ENCODE results near the gene OR2T3.
"Not testable (repeated sequence)": the region's sequence is repeated elsewhere in the genome, so short reads cannot be mapped to it uniquely, and the experiment has no call there.

The OR2T3 gene

GRCh38 chr1:248488289-248488688 is 15.1 kb downstream of the OR2T3 start, which contains the start of gene OR2T5:
OR2T5 (plus strand) TSS chr1:248488589; CDS start chr1:248488589, 0 bp downstream.
- not testable (repeated sequence) for H3K79me1 ChIP-seq (ENCODE audit: low read length); H3K4ac ChIP-seq (ENCODE audit: low read depth, low read length); H3K36me3 ChIP-seq (ENCODE audit: control insufficient read depth in 1 of 2, insufficient read depth in 2 of 2, low read length in 2 of 2); H3K4me1 ChIP-seq (ENCODE audit: control insufficient read depth in 1 of 2, insufficient read depth in 2 of 2, low read length in 2 of 2); H2BK12ac ChIP-seq (ENCODE audit: low read length); H4K91ac ChIP-seq (ENCODE audit: low read depth, low read length); H3K18ac ChIP-seq (ENCODE audit: low read length); H3K9me3 ChIP-seq (ENCODE audit: insufficient read depth, low read depth, low read length); H3K27ac ChIP-seq (ENCODE audit: low read depth, low read length); H2BK120ac ChIP-seq (ENCODE audit: insufficient read depth, low read length, poor library complexity); H3K27me3 ChIP-seq (ENCODE audit: insufficient read depth, low read length); H4K8ac ChIP-seq (ENCODE audit: low read depth, low read length); H4K12ac ChIP-seq (ENCODE audit: low read depth, low read length); H3K4me2 ChIP-seq (ENCODE audit: low read length); H2AFZ ChIP-seq (ENCODE audit: insufficient read depth, low read length, poor library complexity); H2AK5ac ChIP-seq (ENCODE audit: low read length); H3K9ac ChIP-seq (ENCODE audit: low read length); H3K79me2 ChIP-seq (ENCODE audit: control insufficient read depth, insufficient read depth, low read length, poor library complexity); H2BK5ac ChIP-seq (ENCODE audit: low read depth, low read length, poor library complexity); DNase-seq; H3K23ac ChIP-seq (ENCODE audit: low read length); H3K4me3 ChIP-seq (ENCODE audit: low read depth, low read length); H3K14ac ChIP-seq (ENCODE audit: low read length)
- WGBS (ENCODE audit: extremely low coverage, insufficient coverage, insufficient read length): no CpG with 5 or more reads among the region's 6 CpGs

- not testable (repeated sequence) for H3K36me3 ChIP-seq (ENCODE audit: control insufficient read depth in 1 of 2, insufficient read depth in 2 of 2, low read length in 2 of 2); H2BK120ac ChIP-seq (ENCODE audit: insufficient read depth, low read length, poor library complexity); H3K79me1 ChIP-seq (ENCODE audit: low read length); H3K79me2 ChIP-seq (ENCODE audit: control insufficient read depth, insufficient read depth, low read length, poor library complexity); H3K27ac ChIP-seq (ENCODE audit: low read depth, low read length); H3K23ac ChIP-seq (ENCODE audit: low read length); H2AFZ ChIP-seq (ENCODE audit: insufficient read depth, low read length, poor library complexity); H3K27me3 ChIP-seq (ENCODE audit: insufficient read depth, low read length); H3K14ac ChIP-seq (ENCODE audit: low read length); H3K4me3 ChIP-seq (ENCODE audit: low read depth, low read length); H4K12ac ChIP-seq (ENCODE audit: low read depth, low read length); H3K4me2 ChIP-seq (ENCODE audit: low read length); H3K4me1 ChIP-seq (ENCODE audit: control insufficient read depth in 1 of 2, insufficient read depth in 2 of 2, low read length in 2 of 2); H4K8ac ChIP-seq (ENCODE audit: low read depth, low read length); H2AK5ac ChIP-seq (ENCODE audit: low read length); H4K91ac ChIP-seq (ENCODE audit: low read depth, low read length); H3K9ac ChIP-seq (ENCODE audit: low read length); H2BK12ac ChIP-seq (ENCODE audit: low read length); H3K18ac ChIP-seq (ENCODE audit: low read length); H2BK5ac ChIP-seq (ENCODE audit: low read depth, low read length, poor library complexity); DNase-seq; H3K9me3 ChIP-seq (ENCODE audit: insufficient read depth, low read depth, low read length); H3K4ac ChIP-seq (ENCODE audit: low read depth, low read length)
- WGBS (ENCODE audit: extremely low coverage, insufficient coverage, insufficient read length): no CpG with 5 or more reads among the region's 5 CpGs
Observed at GRCh38 chr1:248496661-248497060, 23.5 kb downstream of the OR2T3 start.

- no CpG with 5 or more reads among the region's 2 CpGs for WGBS (ENCODE audit: extremely low coverage, insufficient coverage, insufficient read length)
- H3K23ac ChIP-seq (ENCODE audit: low read length); H2AK5ac ChIP-seq (ENCODE audit: low read length); H3K79me2 ChIP-seq (ENCODE audit: control insufficient read depth, insufficient read depth, low read length, poor library complexity); H2BK12ac ChIP-seq (ENCODE audit: low read length); H3K4me2 ChIP-seq (ENCODE audit: low read length); H4K12ac ChIP-seq (ENCODE audit: low read depth, low read length); H3K14ac ChIP-seq (ENCODE audit: low read length); H4K91ac ChIP-seq (ENCODE audit: low read depth, low read length); DNase-seq; H3K27me3 ChIP-seq (ENCODE audit: insufficient read depth, low read length); H3K4me1 ChIP-seq (ENCODE audit: control insufficient read depth in 1 of 2, insufficient read depth in 2 of 2, low read length in 2 of 2); H2BK120ac ChIP-seq (ENCODE audit: insufficient read depth, low read length, poor library complexity); H2AFZ ChIP-seq (ENCODE audit: insufficient read depth, low read length, poor library complexity); H2BK5ac ChIP-seq (ENCODE audit: low read depth, low read length, poor library complexity); H3K79me1 ChIP-seq (ENCODE audit: low read length); H3K9ac ChIP-seq (ENCODE audit: low read length); H3K18ac ChIP-seq (ENCODE audit: low read length); H3K27ac ChIP-seq (ENCODE audit: low read depth, low read length); H4K8ac ChIP-seq (ENCODE audit: low read depth, low read length); H3K4me3 ChIP-seq (ENCODE audit: low read depth, low read length); H3K4ac ChIP-seq (ENCODE audit: low read depth, low read length); H3K9me3 ChIP-seq (ENCODE audit: insufficient read depth, low read depth, low read length); H3K36me3 ChIP-seq (ENCODE audit: control insufficient read depth in 1 of 2, insufficient read depth in 2 of 2, low read length in 2 of 2): not testable (repeated sequence)
Observed at GRCh38 chr1:248500305-248501035, 27.3 kb downstream of the OR2T3 start.

GRCh38 chr1:248507773-248508172 is 34.6 kb downstream of the OR2T3 start, which contains the start of gene OR2G6:
OR2G6 (plus strand) TSS chr1:248508073; CDS start chr1:248521647, 13,574 bp downstream.
- not testable (repeated sequence) for H2BK5ac ChIP-seq (ENCODE audit: low read depth, low read length, poor library complexity); H3K36me3 ChIP-seq (ENCODE audit: control insufficient read depth in 1 of 2, insufficient read depth in 2 of 2, low read length in 2 of 2); H3K79me2 ChIP-seq (ENCODE audit: control insufficient read depth, insufficient read depth, low read length, poor library complexity); H2AK5ac ChIP-seq (ENCODE audit: low read length); H4K12ac ChIP-seq (ENCODE audit: low read depth, low read length); H3K4ac ChIP-seq (ENCODE audit: low read depth, low read length); H3K4me2 ChIP-seq (ENCODE audit: low read length); DNase-seq; H3K9me3 ChIP-seq (ENCODE audit: insufficient read depth, low read depth, low read length); H3K27ac ChIP-seq (ENCODE audit: low read depth, low read length); H3K4me1 ChIP-seq (ENCODE audit: control insufficient read depth in 1 of 2, insufficient read depth in 2 of 2, low read length in 2 of 2); H3K23ac ChIP-seq (ENCODE audit: low read length); H4K8ac ChIP-seq (ENCODE audit: low read depth, low read length); H2BK12ac ChIP-seq (ENCODE audit: low read length); H2AFZ ChIP-seq (ENCODE audit: insufficient read depth, low read length, poor library complexity); H3K27me3 ChIP-seq (ENCODE audit: insufficient read depth, low read length); H2BK120ac ChIP-seq (ENCODE audit: insufficient read depth, low read length, poor library complexity); H3K14ac ChIP-seq (ENCODE audit: low read length); H3K79me1 ChIP-seq (ENCODE audit: low read length); H3K9ac ChIP-seq (ENCODE audit: low read length); H3K18ac ChIP-seq (ENCODE audit: low read length); H3K4me3 ChIP-seq (ENCODE audit: low read depth, low read length); H4K91ac ChIP-seq (ENCODE audit: low read depth, low read length)
- no CpG with 5 or more reads among the region's 2 CpGs for WGBS (ENCODE audit: extremely low coverage, insufficient coverage, insufficient read length)
